Renal cortical epithelial cell (primary cell): ENCODE results near the gene MEIS2. TPM values are rescaled to one million over a fixed set of nuclear protein-coding genes. Genes with fewer than 3 reads are reported as not detected.

Source experiments
- DNase-seq: peaks from one replicate; pipeline ENCODE4 v3.0.0-alpha.2; 2011; ENCODE audit warnings: low read depth
- total RNA-seq: library from RNA; depleted of rRNA; stranded (reverse); fragments of >200 nt; gene quantifications from 2 replicates; pipeline ENCODE4 v1.2.3, GENCODE V29; 2014

The MEIS2 gene
- total RNA-seq, 1 donor from 2014 or later, result 2.6 TPM

- DNase-seq, result no peak
These were observed 199.3 kb downstream of the MEIS2 start for GRCh38 chr15:36901012-36901411.

- DNase-seq, result no peak
These were observed 200.7 kb downstream of the MEIS2 start for GRCh38 chr15:36899696-36900095.

DNA sequence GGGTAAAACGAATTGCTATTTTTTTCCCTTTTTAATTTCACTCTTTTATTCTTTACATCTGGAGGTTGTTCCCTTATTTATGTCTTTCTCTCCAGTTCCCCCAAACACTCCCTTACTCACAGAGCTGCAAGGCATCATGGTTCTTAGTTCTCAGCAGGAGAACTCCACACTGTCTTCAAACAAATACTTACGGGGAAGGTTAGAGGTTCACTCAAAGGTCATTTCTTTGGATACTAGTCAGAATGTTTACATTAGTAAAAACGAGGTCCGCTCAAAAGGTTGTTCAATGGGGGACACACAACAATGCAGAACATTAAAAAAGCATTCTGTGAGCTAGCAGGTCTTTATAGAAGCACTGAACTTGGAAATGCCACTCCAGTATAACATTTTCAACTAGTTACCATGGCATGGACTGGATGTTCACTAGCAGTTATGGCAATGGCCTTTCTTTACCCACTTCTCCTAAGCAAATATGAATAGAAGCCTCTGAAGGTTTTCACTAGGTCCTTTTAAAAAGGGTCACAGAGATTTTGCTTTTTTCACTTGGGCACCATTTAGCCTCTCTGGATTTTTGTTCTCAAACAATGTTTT is 201.7 kb downstream of the MEIS2 start:
- no peak for DNase-seq

GRCh38 chr15:36897834-36898233 is 202.5 kb downstream of the MEIS2 start:
- DNase-seq, result no peak

GRCh38 chr15:36896949-36897348 is 203.4 kb downstream of the MEIS2 start:
- DNase-seq, result no peak

DNA sequence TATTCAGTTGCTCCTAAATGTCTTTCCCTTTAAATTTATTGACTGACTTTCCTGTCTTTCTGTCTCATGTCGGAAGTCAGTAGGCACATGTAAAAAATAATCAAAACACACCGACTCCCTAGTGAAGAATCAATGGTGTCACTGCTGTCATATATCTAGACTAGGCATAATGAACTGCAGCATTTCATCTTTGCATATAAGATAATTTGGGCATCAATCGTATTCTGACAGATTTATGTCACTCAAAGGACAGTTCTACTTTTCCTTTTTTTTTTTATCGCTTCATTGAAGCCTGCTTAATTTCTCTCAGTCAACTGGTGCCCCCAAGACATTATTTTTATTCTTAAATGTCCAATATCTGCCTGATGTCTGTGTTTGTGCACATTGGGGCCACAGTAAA is 206.3 kb downstream of the MEIS2 start:
- no peak for DNase-seq

DNA sequence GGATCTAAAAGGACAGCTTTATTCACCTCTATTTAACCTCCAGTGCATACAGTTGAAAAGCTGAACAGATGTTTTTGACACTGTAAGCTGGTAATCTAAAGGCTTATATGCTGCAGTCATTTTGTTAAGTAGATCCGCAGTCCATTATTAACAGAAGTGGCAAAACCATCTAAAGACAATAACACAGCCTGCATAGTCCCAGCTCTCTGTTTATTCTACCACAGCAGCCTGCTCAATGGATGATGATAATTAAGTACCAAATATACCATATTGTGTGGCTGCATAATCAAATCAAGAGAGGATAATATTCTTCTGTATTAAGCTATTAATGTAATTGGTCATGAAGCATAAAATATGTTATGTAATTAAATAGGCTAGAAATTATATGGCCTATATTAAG is 207.1 kb downstream of the MEIS2 start:
- DNase-seq, result no peak

- DNase-seq, result no peak
These were observed 212.0 kb downstream of the MEIS2 start for GRCh38 chr15:36888011-36888992.

GRCh38 chr15:36887214-36887961 is 213.0 kb downstream of the MEIS2 start:
- no peak for DNase-seq

- no peak for DNase-seq
These were observed 213.6 kb downstream of the MEIS2 start for GRCh38 chr15:36886701-36887100.

DNA sequence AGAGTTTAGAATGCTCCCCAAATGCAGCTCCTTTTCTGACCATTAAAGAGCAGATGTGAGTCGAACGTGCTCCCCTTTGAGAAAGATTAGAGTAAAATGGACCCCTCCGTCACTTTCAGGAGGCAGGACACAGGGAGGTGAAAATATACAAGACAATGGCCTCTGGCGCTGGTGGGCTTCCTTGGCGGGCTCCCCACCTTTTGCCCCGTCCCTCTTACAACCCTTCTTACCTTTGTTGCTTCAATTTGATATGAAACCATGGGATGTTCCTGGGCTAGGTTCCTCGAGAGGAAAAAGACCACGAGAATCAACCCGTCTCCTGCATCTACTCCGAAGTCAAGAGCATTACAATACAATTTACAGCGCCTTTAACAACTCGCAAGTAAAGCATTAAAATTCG is 214.2 kb downstream of the MEIS2 start:
- DNase-seq, result no peak

GRCh38 chr15:36885771-36886170 is 214.6 kb downstream of the MEIS2 start:
- DNase-seq, result no peak

DNA sequence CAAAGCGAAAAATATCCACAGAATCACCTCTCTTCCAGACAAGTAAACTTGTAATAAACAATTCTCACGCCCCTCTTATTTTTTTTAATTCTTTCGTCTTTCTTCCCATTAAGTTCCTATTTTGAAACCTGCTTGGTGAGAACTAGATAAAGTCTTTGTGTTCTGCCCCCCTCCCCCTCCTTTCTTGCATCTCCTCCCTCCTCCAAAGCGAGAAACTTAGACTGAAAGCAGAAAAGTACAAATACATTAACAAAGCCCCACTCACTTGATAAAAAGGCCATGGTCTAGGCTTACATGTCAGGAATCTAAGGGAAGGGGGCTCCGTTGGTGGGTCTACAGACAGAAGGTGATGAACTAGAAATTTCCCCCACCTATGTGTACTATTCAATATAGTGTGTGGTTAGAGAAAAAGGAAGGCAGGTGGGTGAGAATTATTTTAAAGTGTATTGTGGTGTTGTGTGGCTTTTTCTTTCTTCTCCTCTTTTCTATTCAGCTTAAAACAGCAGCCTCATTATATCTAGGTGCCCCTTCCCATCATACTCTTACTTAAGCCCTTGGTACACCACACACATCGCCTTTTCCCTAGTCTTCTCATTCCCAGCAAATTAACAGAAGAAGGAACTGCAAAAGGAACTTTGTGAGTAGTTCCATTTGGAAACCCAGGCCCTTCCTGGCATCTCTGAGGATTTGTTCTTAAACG is 215.3 kb downstream of the MEIS2 start:
- DNase-seq, result no peak

DNA sequence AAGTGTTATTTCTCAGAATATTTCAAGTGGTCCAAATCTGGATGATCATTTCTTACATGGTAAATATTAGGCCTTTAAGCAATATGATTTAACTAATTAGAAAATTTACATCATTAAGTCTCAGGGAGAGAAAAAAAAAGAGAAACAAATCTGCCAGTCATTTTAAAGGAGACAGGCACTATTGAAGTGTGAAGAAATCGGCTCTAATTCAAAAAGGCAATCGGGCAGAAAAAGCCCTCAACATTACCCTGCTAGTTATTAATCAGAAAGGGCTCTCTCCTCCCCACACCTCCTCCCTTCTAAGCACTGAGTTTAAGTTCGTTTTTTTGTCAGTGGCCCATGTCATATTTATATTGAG is 215.9 kb downstream of the MEIS2 start:
- no peak for DNase-seq

DNA sequence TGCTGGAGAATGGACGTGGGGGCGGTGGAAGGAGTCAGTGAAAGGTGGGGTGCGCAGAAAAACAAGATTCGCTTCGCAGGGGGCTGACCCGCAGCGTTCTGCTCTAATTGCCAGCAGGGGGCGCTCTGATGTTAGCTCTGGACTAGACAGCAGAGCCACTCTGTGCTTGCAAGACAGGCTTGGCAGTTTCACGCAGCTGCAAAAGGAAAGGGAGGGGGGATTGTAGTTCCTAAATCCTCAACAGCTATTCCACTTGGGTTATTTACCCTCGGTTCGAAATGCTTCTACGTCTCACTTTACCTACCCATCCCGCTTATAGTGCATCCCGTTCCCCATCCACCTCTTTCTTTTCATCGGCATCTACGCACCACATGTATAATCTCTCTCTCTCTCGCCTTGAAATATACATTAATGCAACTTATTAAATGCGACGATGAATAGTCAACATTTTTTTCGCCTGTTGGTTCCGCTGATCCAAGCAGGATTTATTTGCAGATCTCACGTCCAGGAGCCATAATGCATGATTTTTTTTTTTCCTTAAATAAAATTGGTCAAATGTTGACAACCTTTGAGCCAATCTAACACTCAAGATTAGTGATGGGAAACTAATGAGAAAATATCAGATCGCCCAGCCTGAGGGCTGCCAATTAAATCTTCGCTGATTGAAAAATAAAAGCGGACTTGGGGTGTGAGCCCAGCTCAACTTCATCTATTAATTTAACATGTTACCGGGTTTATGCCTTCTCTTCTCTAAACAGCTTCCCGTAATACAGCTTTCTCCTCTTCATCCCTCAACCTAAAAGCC is 216.4 kb downstream of the MEIS2 start:
- peak; percentile 57 for DNase-seq

DNA sequence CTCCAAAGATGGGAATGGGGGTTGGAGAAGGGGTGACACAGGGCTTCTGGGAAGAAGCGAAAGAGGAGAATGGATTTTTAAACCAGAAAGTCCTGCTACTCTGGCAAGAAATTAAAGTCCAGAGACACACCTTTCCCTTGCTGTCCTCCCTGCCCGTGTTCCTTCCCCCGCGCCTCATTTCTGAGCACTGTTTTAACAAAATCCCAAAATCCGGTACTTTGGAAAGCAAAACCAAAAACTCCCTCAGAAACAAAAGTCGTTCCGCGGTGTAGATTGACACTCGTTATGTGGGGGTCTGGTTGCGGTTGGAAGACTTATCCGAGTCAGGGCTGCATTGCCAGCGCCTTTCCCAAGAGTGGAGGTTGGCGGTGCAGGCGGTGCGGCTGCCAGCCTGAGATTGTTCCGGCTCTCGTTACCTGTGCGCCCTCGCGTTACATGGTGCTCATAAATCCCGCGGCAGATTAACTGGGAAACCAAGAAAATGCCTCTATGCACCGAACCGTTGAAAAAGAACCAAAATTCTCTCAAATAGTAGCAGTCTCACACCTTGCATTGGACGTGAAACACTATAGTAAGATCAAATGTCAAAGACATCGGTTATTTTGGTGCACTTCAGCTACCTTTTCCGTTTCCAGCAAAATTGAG is 217.7 kb downstream of the MEIS2 start:
- no peak for DNase-seq

DNA sequence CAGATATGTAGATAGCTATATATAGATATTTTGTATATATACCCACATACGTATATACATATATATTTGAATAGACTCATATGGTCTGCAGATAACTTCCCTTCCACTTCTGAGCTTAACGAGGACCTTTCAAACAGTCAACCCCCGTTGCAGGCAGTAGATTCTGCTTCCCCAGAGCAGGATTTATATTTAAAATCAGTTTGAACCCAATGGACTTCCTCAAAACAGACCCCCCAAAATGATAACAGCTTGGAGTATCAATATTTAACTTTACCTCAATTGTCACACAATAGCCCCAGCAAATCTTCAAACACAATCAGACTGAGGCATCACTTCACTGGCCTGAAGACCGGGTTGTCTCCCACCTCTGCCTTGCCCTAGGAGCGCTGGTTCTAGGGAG is 218.3 kb downstream of the MEIS2 start:
- no peak for DNase-seq

DNA sequence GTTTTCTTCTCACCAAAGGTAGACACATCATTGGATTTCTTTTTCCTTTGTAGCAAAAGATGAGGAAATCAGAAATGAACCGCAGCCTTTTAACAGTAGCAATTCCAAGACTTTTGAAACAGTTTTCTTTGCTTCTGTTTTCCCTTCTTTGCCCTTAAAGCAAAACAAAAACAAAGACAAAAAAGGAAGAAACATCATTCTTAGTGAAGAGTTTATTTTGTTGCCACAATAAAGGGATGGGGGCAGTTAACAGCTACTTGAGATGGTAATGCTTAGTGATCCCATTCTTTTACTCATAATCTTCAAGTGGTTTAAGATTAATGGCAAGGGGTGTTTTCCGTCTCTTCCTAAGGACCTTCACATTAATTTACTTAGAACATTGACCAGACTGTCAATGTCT is 218.8 kb downstream of the MEIS2 start:
- DNase-seq, result no peak

DNA sequence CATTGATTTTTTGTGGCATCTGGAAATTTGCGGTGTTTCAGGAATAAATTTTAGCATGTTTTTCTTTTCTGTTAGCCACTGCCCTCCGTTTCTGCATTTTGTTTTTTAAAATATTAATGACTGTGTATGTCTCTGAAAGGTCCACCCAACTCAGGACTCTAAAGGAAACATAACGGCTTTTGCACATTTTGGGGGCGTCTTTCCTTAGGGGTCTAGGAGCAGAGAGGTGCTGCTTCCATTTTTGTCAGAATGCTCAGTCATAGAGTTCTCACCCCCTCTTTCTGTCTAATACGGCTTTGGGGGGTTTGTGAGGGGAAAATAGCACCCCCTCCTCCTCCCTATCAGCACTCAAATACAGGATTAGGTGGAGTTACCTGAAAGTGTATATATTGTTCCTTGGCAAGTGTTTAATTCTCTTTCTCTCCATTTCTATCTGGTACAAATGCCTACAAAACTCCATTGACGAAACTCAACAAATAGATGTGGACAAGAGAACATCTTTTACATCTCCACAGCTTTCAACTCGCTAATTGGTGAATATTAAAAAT is 219.4 kb downstream of the MEIS2 start:
- no peak for DNase-seq

DNA sequence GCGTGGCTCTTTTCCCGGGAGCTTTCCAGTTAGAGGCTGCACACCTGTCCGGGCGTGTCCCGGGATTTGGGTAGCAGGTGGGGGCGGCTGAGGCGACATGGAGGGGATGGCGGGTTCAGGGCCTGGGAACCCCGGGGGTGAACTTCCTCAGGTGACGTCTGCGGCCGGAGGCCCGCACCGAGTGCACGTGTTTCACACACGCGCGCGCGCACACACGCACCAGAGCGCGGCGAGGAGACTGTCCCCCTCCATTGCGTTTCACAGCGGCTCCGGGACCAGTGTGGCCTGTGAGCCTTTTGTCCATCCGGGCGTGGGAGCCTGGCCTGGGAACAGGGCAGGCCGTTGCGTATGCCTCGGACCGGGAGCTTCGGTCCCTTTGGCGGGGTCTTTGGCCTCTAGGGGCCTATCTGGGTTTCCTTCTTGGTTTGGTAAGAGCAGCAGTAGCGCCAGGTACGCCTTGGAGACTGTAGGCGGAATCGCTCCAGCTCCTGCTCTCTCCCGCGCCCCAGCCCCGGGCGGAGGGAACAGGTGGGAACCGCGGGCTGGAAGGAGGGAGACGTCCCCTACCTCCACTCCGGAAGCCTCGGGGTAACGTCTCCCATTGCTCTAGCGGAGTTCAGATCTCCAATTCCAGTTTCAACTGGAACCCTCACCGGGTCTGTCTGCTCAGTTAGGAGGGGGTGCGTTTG is 220.0 kb downstream of the MEIS2 start:
- no peak for DNase-seq
